Globus pallidus (tissue), 1 donor: ENCODE data around the gene PLEKHA6.

ENCODE experiments used
- DNase-seq: peaks from one replicate; pipeline ENCODE4 v3.0.0-alpha.2; 2015; ENCODE audit warnings: low spot score

Gene PLEKHA6

DNA sequence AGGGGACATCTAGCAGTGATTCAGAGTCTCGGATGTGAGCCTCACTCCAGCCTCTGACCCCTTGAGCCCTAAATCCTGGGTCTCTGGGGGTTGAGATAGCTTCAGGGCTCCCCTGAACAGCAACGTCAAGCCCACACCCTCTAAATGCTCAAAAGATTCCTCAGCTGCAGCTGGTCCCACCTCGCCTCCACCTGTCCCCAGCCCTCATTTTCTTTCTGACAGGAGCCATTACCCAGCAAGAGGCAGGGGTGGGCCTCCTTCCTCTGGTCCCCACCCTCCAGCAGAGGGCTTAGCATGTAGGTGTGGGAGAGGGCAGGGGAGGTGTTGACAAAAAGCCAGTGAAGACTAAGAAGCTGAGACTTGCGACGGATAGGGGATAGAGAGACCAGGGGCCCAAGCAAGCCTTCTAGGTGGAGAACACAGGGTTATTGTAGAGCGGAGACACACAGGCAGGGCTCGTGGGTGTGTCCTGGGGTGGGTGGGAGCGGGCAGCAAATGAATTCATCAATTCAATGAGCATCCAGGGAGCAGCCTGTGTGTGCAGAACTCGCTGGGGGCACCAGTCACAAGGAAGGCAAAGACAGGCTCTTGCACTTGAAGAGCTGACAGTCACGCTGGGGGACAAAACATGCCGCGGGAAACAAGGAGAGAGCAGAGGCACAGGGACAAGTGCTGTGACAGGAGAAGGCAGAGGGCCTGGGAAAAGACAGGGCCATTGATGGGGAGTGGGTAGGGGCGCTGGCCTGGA, 97.0 kb downstream of the PLEKHA6 start:
- no peak for DNase-seq

- DNase-seq, result no peak
Measured at GRCh38 chr1:204261746-204262505, 97.8 kb downstream of the PLEKHA6 start.

- no peak for DNase-seq
Measured at GRCh38 chr1:204261266-204261665, 98.5 kb downstream of the PLEKHA6 start.

DNA sequence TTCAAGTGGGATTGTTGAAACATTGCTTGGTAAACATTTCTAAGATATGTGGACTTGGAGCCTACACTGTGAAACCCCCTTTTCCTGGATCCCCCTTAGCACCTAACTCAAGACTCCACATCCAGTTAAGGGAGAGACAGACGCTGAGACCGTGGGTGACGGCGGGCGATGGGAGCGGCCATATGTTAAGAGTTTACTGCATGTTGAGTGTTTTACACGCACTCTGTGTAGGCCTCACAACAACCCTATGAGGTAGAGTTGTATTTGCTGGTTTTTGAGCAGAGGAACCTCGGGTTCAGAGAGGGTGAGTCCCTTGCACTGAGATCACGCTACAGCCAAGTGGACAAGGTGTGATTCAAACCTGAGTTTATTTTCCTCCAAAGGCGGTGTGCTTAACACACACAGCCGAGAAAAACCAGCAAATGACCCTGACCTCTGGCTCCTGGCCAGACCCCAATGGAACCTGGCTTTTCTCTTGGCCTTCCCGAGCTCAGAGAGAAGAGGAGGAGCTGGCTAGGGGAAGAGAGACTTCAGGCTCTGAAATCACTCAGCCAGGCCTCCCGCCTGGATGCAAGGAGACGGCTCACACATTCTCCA, 99.0 kb downstream of the PLEKHA6 start:
- no peak for DNase-seq

- DNase-seq, result no peak
Measured at GRCh38 chr1:204259782-204260181, 99.9 kb downstream of the PLEKHA6 start.

DNA sequence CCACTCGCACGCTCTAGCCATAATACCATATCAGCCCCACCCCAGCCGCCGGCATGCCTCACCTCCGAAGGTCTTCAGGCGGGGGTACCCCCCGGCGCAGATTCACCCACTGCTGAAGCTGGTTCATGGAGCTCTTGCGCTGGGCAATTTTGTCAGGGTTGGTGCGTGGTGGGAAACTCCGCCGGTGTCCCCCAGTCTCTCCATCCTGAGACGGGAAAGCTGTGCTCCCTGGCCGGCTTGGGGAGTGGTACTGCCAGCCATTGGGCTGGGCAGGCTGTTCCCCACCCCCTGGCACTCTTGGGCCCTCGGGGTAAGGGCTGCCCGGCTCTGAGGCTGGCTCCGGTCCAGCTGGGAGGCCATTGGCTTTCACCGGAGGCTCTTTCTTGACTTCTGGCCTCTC, 100.5 kb downstream of the PLEKHA6 start:
- no peak for DNase-seq

DNA sequence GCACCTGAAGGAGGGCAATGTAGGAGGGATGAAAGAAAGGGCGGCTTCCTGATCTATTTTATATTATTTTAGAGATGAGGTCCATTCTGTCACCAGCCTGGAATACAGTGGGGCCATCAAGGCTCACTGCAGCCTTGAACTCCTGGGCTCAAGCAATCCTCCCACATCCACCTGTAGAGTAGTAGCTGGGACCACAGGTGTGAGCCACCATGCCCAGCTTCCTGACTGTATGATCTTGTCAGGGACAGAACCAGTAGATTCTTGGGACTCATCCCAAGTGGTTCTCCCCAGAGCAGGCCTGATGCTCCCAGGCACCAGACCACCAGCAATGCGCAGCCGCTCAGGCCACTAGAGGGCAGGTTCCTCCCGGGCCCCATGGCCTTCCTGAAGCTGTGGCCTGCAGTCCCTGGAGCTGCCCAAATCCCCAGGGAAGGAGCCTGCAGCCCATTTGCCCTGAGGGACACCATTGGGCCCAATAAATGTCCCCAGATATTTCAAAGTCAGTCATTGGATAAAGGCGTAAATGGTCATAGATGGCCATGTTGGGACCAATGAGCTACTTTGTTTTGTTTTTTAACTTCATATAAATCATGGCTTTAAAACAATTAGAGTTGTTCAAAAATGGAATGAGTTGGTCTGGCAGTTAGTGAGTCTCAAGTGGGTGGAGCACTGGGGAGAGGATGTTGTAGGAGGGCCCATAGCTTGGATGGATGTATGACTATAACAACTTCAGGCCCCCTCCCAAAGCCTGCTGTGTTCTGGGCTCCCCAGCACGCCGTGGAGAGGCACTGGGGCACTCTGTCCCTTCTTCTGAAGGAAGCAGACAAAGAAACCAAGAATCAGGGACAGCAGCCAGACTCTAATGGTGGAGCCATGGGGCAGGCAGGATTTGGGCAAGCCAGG, 101.3 kb downstream of the PLEKHA6 start:
- DNase-seq, result peak; percentile 73

DNA sequence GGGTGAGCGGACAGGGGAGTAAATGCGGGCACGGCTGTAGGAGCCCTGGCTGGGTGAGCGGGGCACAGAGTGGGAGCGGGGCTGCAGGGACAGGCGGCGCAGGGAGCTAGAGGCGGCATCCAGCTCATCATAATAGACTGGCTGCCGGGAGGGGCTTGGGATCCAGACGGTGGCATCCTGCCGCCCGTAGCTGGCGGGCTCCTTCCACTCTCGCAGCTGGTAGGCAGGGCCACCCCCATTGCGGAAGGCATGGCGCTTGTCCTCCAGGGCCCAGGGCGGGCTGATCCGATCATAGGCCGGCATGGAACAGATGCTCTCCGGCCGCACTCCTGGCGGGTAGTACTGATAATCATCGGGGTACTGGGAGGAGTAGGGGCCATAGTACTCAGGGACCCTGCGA, 102.3 kb downstream of the PLEKHA6 start:
- no peak for DNase-seq

GRCh38 chr1:204256531-204256930, 103.2 kb downstream of the PLEKHA6 start:
- DNase-seq, result no peak

- DNase-seq, result no peak
Measured at GRCh38 chr1:204255966-204256365, 103.8 kb downstream of the PLEKHA6 start.

- no peak for DNase-seq
Measured at GRCh38 chr1:204255225-204255624, 104.5 kb downstream of the PLEKHA6 start.

DNA sequence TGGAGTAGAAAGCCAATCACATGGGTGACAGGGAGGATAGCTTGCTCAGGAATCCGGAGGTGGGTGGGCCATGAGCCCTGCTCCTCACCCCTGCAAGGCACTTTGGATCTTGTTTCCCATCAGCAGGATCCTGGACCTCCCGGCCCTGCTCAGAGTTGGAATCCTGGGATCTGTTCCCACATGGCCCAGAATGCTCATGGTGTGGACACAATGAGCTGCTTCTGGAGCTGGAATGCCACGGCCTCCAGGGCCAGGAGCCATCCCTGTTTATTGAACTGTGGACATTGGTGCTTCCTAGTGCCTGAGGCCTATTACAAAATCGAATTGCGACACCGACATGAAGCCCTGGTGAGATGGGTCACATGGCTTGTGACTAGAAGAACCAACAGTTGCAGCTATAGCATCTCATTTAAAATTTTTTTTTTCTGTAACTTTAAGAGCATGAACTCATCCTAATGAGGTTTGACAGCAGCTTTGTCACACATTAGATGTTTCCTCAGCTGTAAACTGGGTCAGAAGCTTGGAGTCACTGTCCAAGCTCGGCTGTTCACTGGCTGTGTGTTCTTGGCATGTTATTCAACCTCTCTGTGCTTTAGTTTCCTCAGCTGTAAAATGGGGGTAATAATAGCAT, 105.6 kb downstream of the PLEKHA6 start:
- no peak for DNase-seq

GRCh38 chr1:204251926-204252689, 107.6 kb downstream of the PLEKHA6 start:
- no peak for DNase-seq

- no peak for DNase-seq
Measured at GRCh38 chr1:204251286-204251685, 108.4 kb downstream of the PLEKHA6 start.

GRCh38 chr1:204250428-204251030, 109.2 kb downstream of the PLEKHA6 start:
- no peak for DNase-seq

DNA sequence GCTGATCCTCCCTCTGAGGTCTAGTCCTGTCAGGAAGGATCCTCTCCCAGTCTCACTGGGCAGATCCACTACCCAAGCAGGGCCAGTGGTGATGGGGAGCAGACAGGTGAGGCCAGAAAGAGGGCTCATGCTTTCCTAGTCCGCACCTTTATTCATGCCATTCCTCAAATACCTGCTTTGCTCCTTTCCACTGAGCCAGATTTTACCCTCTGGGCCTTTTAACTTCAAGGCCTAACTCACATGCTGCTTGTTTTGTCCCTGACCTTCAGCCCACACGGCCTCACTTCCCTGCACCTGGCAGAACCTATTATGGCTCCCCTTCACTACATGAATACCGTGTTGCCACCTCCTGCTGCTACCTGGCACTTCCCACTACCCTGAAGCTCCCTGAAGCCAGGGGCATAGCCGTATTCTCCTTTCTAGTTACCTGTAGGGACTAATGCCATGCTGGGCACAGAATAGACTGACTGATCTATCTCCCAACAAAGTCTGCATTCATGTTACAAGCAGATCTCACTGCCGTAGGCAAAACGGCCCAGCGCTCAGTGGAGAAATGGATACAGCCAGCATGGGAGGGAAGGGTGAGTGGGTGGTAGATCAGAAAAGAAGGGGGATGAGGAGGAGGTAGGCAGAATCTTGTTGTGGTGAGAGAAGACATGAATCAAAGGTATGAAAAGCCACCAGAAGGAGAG, 109.8 kb downstream of the PLEKHA6 start:
- no peak for DNase-seq

DNA sequence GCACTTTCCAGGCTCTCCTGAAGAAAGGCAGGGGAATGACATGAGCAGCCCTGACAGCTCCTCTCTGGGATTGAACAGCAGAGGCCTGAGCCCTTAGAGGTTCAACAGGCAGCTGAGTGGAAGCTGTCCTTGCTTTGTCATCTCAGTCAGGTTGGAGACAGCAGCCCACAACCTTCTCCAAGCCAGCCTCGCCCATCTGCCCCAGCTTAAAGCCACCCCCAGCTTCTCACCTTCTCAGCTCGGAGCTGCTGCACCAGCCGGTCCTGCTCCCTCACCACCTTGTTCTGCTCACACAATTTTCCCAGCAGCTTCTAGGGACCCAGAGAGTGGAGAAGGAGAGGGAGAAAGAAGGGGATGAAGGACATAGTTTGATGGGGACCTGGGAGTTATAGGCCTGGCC, 110.8 kb downstream of the PLEKHA6 start:
- no peak for DNase-seq

- DNase-seq, result no peak
Measured at GRCh38 chr1:204246876-204247275, 112.9 kb downstream of the PLEKHA6 start.

GRCh38 chr1:204242920-204243319, 116.8 kb downstream of the PLEKHA6 start:
- DNase-seq, result no peak

DNA sequence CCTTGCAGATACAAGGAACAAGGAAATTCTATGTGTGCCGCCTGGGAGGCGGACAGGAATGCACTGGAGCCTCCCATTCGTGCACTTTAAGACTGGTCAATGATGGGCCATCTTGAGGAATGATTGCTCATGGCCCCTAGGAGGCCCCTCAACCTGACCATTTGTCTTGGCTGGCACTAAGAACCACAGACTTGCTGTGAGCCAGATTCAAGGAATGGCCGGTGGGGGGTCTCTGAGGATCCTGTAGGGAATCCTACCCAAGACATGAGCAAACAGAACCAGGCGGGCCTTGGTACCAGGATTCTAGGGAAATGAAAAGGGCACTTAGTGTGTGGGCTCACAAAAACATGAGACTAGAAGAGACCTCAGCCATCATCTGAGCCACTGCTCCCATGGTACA, 117.8 kb downstream of the PLEKHA6 start:
- DNase-seq, result no peak
